Measurements from ENCODE around the gene PEX14. TPM values are rescaled to one million over a fixed set of nuclear protein-coding genes. Genes with fewer than 3 reads are reported as not detected.

The PEX14 gene
- total and polyA plus RNA-seq, 9 of the 15 experiments (the other 6 are each of a cell fraction or from before 2014, with no cell fraction given), result 2.6 to 45.7 (median 22.7) TPM

DNA sequence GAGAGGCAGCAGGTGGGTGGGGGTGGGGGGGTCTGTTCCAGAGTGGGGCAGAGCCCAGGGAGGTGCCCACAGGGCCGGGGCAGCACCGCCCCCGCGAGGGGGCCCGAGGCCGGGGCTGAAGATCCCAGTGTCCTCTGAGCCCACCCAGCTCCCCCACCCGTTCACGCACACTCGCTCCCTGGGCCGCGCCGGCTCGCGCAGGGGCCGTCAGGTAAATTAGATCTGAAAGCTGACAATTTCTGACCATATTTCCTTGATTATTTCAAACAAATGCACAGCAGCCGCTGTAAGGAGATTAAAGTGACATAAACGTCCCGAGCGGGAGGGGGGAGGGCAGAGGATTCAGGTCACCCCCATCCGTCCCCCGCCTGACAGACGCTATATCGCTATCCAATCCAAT is 203.7 kb downstream of the PEX14 start:
- Histone ChIP-seq H3K4me1 (replicated peaks in 1 of 2; ENCODE audit: control insufficient read depth in 2 of 2, insufficient read depth in 2 of 2, low read length in 2 of 2) (peaks cover under 1 to 58% of the 10 kb centered on the region in 2 experiments; a peak in 2 of 5 replicates), H4K20me1 (replicated peaks; ENCODE audit: control insufficient read depth, insufficient read depth, low read length) (peaks cover 36% of the 10 kb centered on the region), H3K79me2 (ENCODE audit: control insufficient read depth, insufficient read depth, low read length) (no peaks in the 10 kb centered on the region), H3K27ac (ENCODE audit: extremely low read depth, low read depth, low read length) (no peak overlapping the region), H3K9me3 (replicated peaks; ENCODE audit: control insufficient read depth, insufficient read depth, low read depth, low read length) (no peaks in the 10 kb centered on the region), H3K9ac (ENCODE audit: insufficient read depth in 1 of 2, low read depth in 2 of 2, low read length in 2 of 2) (no peak overlapping the region), H3K36me3 (ENCODE audit: control insufficient read depth, insufficient read depth, low read length) (no peaks in the 10 kb centered on the region), H2AFZ (ENCODE audit: low read depth, low read length) (no peak overlapping the region), H3K27me3 (ENCODE audit: control insufficient read depth in 2 of 2, insufficient read depth in 2 of 2, low read length in 2 of 2) (peaks cover 32 to 82% of the 10 kb centered on the region in 2 experiments), H3K4me2 (ENCODE audit: insufficient read depth, low read length) (no peak overlapping the region), H3K9me1 (ENCODE audit: control insufficient read depth, insufficient read depth, low read length) (no peaks in the 10 kb centered on the region), H3K4me3 (no peak overlapping the region)
- POLR2A ChIA-PET, result interaction anchor here (0.5 to 1.2 kb wide), 5 partner anchors 9 to 167 kb away, joined by 3 to 5 read pairs (median 5); no protein-coding TSS in a partner anchor
- in situ Hi-C loops (cut with MboI), result no loop called here
- ATAC-seq, result no peak
- no peak for FAIRE-seq
- no TSS peak for BruUV-seq (replicated peaks)
- DNase-seq (ENCODE audit: extremely low read depth in 1 of 4, low spot score in 3 of 4), result no peak
- CTCF ChIA-PET (ENCODE audit: low intra/inter-chr PET ratio), result no interaction called here
- intact Hi-C loops (cut with micrococcal nuclease), result no loop called here
- TF ChIP-seq SMARCB1 (IDR thresholded peaks at IDR 0.05; ENCODE audit: insufficient read length, low read depth) (no peak), CBX1 (IDR thresholded peaks at IDR 0.05; ENCODE audit: low read depth) (no peak), RHOXF2B (CRISPR knock-in tag; conservative IDR thresholded peaks at IDR 0.05) (no peak), HNRNPH1 (optimal IDR thresholded peaks at IDR 0.05; ENCODE audit: low read depth, low read length) (no peak), MYNN (IDR thresholded peaks at IDR 0.05) (no peak), MYNN (CRISPR knock-in tag; IDR thresholded peaks at IDR 0.05) (no peak), PML (IDR thresholded peaks at IDR 0.05; ENCODE audit: low read length) (no peak)
- TF ChIP-seq, protein P1, sequence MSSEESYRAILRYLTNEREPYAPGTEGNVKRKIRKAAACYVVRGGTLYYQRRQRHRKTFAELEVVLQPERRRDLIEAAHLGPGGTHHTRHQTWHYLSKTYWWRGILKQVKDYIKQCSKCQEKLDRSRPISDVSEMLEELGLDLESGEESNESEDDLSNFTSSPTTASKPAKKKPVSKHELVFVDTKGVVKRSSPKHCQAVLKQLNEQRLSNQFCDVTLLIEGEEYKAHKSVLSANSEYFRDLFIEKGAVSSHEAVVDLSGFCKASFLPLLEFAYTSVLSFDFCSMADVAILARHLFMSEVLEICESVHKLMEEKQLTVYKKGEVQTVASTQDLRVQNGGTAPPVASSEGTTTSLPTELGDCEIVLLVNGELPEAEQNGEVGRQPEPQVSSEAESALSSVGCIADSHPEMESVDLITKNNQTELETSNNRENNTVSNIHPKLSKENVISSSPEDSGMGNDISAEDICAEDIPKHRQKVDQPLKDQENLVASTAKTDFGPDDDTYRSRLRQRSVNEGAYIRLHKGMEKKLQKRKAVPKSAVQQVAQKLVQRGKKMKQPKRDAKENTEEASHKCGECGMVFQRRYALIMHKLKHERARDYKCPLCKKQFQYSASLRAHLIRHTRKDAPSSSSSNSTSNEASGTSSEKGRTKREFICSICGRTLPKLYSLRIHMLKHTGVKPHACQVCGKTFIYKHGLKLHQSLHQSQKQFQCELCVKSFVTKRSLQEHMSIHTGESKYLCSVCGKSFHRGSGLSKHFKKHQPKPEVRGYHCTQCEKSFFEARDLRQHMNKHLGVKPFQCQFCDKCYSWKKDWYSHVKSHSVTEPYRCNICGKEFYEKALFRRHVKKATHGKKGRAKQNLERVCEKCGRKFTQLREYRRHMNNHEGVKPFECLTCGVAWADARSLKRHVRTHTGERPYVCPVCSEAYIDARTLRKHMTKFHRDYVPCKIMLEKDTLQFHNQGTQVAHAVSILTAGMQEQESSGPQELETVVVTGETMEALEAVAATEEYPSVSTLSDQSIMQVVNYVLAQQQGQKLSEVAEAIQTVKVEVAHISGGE (CRISPR knock-in tag; IDR thresholded peaks at IDR 0.05), result no peak
- 41% methylated on average over 16 of the region's 23 CpGs for WGBS (ENCODE audit: insufficient coverage, low coverage, missing lambda C conversion rate)
